GM19239 (cell line): ENCODE data around the gene FGGY.
"Not testable (repeated sequence)": the region's sequence is repeated elsewhere in the genome, so short reads cannot be mapped to it uniquely, and the experiment has no call there.

Experiments
- DNase-seq: peaks from one replicate; pipeline ENCODE4 v3.0.0; 2011; ENCODE audit warnings: low spot score; ENCODE audit not compliant: insufficient read length
- FAIRE-seq: peaks from 2 replicates; lab custom pipeline; 2011; peaks lifted over from hg19 to GRCh38; lab: Jason Lieb, UNC

Gene FGGY

GRCh38 chr1:59428828-59429227 is 131.9 kb downstream of the FGGY start:
- DNase-seq (no peak), FAIRE-seq (no peak)

DNA sequence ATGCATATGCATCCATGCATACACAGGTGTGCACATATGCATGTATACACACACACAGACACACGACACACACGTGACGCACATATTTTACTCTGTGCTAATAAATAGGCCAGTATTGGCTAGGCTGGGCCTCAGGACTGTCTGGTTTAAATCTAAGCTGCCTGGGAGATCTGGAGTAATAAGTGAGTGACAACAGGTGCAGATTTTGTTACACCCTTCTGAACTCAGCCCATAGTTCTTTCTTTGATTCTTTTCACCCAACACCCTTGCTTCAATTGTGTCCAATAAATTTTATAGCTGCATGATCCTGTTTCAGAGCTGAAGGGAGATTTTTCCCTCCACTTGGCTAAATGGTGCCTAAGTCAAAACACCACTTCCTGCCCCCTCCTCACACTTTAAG is 132.8 kb downstream of the FGGY start:
- DNase-seq: no peak
- FAIRE-seq: no peak

DNA sequence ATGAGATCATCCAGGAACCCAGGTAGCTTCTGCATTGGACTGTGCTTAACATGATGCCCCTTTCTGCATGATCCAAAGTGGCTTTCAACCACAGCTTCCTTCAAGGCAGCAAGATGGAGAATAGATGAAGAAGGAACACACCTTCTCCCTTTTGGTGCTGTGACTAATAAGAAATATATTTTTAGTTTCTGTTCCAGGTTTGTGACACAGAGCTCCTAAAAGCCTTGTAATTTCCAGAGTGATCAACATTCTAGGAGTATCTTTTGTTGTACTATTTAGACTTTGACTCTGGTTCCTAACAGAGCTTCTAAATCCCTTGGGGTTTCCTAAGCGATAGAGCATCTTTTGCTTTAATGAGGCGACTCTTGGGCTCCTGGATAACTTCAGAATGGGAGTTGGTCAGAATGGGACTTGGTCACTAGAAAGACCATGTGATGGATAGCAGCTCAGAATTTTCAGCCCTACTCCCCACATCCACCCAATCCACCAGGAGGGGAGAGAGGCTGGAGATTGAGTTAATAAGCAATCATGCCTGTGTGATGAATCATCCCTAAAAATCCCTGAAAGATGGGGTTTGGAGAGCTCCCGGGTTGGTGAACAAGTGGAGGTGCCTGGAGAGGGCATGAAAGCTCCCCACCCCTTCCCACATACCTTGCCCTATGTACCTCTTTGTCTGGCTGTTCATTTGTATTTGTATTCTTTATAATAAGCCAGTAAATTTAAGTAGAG is 134.8 kb downstream of the FGGY start:
- FAIRE-seq (no peak), DNase-seq (no peak)

DNA sequence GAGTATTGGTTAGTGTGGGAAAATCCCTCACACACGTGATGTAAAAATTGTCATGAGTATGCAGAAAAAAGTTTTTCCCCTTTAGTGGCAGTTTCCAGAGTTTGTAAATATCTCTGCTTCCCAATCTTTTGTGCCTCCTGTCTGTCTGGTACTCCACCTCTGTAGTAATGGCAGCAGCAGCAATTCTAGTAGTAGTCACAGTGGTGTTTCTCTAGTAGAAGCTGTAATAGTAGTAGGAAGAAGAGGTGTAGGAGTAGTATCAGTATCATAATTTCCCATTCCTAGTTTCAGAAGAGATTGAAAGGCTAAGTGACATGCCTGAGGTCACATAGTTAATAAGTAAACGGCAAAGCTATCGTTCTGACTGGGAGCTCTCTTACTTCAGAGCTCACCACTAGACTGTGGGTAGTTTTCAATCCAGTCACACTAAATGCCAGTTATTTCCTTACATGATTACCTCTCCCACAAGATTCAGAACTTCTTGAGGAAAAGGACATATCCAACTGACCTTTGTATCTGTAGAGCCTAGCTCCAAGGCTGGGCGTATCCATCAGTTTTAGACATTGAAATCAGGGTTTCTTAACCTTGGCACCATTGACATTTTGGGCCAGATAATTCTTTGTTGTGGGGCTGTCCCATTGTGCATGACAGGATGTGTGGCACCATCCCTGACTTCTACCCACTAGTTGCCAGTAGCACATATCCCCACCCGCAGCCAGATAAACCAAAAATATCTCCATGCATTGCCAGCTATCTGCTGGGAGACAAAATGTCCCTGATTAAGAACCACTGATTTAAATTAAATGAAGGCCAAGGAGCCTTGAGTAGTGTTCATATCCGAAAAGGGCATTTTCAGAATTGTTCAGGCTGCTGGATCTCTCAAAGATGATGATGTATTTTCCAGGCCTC is 135.9 kb downstream of the FGGY start:
- FAIRE-seq (peak; percentile 92), DNase-seq (peak; percentile 38)

DNA sequence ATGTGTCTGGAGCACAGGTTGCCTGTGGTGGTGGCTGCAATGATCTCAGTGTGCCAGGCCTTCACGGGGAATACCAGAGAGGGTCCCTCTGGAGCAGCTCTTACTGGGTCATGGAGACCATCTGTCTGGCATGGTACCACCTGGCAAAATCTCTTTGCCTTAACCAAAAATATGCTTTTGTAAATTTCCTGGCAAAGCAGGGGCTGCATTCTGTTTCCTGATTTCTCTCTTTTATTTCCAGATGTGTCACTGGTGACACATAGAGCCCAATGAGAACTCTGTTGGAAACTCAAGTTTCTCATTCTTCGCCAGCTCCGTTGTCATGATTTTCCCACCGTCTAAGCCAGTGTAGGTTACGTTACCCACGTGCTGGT is 136.5 kb downstream of the FGGY start:
- FAIRE-seq (peak; percentile 65), DNase-seq (no peak)

DNA sequence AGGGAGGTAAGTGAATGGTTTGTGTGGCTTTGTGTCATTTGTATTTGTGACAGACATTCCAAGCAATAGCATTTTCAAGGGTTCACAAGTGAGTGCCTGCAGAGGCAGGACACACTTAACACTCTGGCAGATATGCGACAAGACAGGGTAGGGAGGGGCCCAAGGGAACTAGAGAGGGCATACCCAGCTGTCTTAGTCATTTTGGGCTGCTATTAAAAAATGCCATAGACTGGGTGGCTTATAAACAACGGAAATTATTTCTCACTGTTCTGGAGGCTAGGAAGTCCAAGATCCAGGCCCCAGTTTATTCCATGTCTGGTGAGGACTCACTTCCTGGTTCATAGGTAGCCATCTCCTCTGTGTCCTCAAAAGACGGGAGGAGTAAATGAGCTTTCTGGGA is 137.4 kb downstream of the FGGY start:
- FAIRE-seq: no peak

DNA sequence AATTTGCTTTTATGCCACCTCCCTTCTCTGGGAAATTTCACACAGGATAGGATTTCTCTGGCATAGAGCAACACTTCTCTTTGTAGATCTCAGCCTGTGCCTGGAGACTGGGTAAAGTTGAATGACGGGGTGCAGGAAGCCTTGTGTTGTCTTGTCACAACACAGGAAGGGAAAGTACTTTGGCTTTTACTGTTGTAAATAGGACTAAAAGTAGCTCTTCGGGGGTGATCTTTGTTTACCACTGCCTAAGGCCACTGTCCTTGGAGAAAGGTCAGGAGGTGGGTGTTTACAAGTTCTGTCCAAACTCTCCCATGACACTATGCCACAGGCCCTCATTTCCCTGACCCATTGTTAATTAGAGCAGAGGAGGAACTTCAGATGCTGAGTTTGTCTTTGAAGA is 139.7 kb downstream of the FGGY start:
- no peak for DNase-seq
- no peak for FAIRE-seq

More for the DNA sequence above, 137.4 kb downstream of the FGGY start:
- no peak for DNase-seq

DNA sequence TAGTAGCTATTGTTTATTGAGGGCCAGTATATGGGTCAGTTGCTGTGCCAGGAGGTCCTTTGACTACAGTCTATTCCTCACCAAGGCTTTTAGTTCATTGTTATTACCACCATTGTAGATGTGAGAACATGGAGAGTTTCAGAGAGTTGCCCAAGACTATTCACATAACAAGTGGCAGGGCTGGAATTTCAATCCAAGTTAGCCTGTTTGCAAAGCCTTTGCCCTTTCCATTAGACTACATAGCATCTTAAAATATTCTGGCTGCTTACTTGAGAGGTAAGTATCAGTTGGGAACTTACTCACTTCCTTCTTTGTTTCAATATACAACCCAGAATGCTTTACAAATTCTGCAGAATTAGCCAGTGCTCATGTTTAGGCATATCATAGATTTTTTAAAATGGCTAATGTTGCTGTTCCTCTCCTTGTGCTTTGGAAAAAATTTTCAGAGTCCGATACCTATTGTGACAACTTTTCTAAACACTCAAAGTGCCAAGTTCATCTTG is 141.2 kb downstream of the FGGY start:
- DNase-seq (no peak), FAIRE-seq (no peak)

GRCh38 chr1:59442492-59442891 is 145.6 kb downstream of the FGGY start:
- FAIRE-seq (no peak), DNase-seq (no peak)

- no peak for DNase-seq
- FAIRE-seq: no peak
These were observed 146.4 kb downstream of the FGGY start for GRCh38 chr1:59443310-59443709.

DNA sequence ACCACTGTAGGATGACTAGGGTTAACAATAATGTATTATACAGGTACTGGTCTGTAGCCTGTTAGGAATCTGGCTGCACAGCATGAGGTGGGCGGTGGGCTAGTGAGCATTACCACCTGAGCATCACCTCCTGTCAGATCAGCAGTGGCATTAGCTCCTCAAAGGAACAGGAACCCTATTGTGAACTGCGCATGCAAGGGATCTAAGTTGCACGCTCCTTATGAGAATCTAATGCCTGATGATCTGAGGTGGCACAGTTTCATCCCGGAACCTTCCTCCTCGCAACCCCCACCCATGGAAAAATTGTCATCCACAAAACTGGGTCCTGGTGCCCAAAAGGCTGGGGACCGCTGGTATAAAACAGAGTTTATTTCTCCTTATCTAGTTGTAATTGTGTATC is 147.6 kb downstream of the FGGY start:
- no peak for DNase-seq
- FAIRE-seq: no peak

GRCh38 chr1:59445040-59445439 is 148.1 kb downstream of the FGGY start:
- DNase-seq (no peak), FAIRE-seq (no peak)

DNA sequence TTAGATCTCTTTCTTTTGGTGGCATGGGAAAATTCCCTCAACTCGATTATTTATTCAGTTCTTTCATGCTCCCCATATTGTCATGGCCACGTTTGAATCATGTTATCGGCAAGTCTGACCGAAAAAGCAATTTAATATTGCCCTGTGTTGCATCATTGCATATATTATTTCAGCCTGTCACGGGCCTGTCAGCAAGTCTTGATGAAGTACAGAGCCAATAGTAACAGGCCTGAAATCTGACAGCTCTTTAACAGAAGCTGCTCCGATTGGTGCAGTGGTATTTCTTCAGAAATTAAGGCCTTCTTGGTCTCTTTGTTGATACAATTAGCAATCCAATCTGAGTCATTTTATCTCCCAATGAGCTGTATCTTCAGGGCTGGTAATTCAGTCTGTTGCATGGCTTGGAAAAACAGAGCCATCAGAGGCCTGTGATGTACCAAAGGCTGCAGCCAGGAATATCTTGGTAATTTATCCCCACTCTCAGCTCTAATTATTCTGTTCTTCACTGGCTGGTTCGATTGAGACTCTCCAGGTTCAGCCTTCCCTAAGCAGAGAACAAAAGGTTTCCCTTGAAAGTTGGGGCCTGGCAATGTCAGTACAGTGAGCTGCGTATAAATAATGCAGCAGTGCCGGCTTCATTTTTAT is 149.5 kb downstream of the FGGY start:
- no peak for FAIRE-seq
- no peak for DNase-seq

GRCh38 chr1:59452026-59452425 is 155.1 kb downstream of the FGGY start:
- no peak for FAIRE-seq
- DNase-seq: no peak

- no peak for FAIRE-seq
- DNase-seq: no peak
These were observed 155.7 kb downstream of the FGGY start for GRCh38 chr1:59452559-59452958.

GRCh38 chr1:59453297-59453968 is 156.5 kb downstream of the FGGY start:
- DNase-seq (no peak), FAIRE-seq (no peak)

GRCh38 chr1:59455206-59455605 is 158.3 kb downstream of the FGGY start:
- no peak for FAIRE-seq
- no peak for DNase-seq

DNA sequence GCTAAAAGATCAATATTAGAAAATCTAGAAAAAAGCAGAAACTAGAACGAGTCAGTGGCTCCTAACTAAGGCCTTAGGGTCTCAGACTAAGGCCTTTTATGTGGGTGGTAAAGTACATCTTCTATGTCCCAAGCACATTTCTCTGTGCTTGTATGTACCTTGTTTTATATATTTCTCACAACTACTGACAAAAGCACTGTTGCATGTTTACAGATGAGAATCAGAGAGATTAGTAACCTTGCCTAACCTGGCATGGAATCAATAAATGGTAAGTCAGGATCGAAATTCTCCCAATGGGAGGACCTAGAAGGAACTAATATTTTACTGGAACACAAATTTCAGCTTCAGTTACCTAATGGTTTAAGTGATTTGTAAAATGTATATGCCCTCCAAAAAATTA is 160.9 kb downstream of the FGGY start:
- no peak for DNase-seq
- no peak for FAIRE-seq

- DNase-seq (no peak), FAIRE-seq (no peak)
These were observed 162.0 kb downstream of the FGGY start for GRCh38 chr1:59458884-59459283.

GRCh38 chr1:59462942-59463341 is 166.0 kb downstream of the FGGY start:
- not testable (repeated sequence) for FAIRE-seq, DNase-seq
